Activated CD8-positive, alpha-beta memory T cell treated with anti-CD3 and anti-CD28 coated beads, Interleukin-2, amount 50 U/mL, for 1 hour (primary cell): ENCODE data around the gene SKI.
A peak's percentile ranks its signal among the peaks of the same experiment; 100 is the strongest.
"Not testable (repeated sequence)": the region's sequence is repeated elsewhere in the genome, so short reads cannot be mapped to it uniquely, and the experiment has no call there.

Source experiments
- DNase-seq: peaks from one replicate; pipeline ENCODE4 v3.0.0-alpha.2; 2020; ENCODE audit errors: extremely low read depth

The SKI gene

DNA sequence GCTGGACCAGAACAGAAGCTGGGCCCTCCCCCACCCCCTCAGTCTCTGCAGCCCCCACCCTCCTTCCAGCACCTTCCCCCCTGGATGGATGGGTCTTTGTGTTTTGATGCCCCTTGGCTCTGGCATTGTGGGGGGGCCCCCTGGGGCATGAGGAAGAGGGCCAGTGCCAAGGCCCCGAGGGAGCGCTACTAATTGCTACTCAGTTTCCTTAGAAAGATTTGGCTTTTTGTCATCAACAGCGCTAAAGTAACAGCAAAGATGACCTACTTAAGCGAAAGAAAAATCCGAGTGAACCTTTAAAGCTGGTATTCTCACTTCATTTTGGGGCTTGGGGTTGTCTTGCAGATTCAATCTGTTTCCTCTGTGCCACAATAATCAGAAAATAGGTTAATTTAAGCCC lies 63.5 kb downstream of the SKI start:
- DNase-seq: no peak

DNA sequence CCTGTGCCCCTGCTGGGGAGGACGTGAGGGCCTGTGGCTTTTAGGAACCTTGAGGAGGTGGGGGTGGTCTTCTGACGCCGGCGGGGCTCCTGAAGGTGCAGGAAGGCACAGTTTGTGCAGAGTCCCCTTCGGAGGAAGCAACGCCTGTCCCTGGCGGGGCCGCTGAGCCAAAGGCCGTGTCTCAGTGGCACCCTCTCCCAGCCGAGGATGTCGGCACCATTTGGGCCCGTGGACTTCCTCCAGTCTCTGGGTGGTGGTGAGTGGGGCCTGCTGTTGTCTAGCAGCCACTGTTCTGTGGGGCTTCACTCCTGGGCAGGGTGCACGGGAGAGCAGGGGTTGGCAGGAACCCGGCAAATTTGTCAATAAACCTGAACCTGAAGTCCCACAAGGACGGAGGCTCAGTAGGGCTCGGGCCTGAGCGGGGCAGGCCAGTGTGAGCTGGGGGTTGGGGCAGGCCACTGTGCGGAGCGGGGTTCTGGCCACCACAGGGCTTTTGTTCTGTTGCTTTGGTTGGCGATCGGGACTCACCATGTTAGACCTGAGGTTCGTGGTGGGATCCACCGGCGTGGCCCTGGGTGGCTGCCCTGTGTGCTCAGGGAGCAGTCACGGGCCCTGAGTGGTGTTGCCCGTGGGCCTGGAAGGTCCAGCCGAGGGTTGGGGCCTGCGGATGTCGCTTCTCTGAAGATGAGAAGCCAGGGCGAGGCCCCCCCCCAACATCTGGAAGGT lies 64.8 kb downstream of the SKI start:
- DNase-seq: no peak

GRCh38 chr1:2294033-2294724 lies 66.1 kb downstream of the SKI start:
- no peak for DNase-seq

- no peak for DNase-seq
Measured at GRCh38 chr1:2294725-2295078, 66.6 kb downstream of the SKI start.

GRCh38 chr1:2295526-2295925 lies 67.4 kb downstream of the SKI start:
- no peak for DNase-seq

- DNase-seq: not testable (repeated sequence)
Measured at GRCh38 chr1:2296211-2296610, 68.1 kb downstream of the SKI start.

DNA sequence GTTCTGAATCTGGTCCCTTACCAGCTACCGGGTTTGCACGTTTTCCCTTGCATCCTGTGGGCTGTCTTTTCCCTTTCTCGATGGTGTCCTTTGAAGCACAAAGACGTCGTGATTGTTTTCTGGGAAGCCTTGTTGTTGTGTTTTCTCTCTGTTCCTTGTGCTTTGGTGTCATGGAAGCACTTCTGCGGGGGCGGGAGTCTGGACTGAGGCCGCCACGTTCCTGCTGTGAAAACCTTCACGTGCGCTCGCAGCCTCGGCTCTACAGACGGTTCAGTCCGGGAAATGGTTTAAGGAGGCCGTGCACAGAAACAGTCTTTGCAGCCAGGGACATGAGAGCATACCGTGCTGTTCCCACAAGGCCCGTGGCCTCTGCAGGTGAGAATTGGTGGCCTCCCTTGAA lies 68.5 kb downstream of the SKI start:
- no peak for DNase-seq

DNA sequence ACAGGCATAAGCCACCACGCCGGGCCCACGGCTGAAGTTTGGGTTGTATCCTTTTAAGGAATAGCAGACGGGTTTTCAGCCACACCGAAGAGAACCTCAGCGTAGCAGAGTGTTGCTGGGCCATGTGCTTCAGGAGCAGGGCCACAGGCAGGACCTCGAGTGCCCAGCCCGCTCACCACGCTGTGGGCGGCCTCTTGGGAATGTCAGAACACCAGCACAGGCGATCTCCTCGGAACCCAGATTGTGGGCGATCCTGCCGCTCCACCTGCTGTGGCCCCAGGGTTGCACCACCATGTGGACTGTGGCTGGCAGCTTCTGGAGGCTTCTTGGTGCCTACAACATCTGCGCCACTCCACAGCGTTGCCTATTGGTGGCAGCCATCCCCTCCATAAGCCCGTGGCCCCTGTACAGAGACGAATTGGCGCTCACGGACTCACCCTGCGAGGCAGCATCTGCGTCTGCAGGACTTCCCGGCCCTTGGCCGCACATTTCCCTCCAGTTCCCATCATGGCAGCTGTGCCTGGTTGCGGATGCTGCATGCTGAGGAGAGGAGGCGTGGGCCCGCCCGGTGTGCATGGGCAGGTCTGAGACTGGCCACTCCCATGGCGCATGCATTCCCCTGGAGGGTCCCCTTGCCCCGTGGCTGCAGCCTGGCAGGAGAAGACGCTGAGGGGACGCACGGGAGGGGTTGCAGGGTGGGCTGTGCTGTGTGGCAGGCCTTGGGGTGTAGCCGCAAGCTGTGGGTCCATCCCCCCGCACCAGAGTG lies 69.3 kb downstream of the SKI start:
- DNase-seq: no peak

GRCh38 chr1:2298685-2299084 lies 70.6 kb downstream of the SKI start:
- no peak for DNase-seq

- DNase-seq: no peak
Measured at GRCh38 chr1:2299131-2299627, 71.1 kb downstream of the SKI start.

- DNase-seq: peak; percentile 61
Measured at GRCh38 chr1:2300004-2300771, 72.1 kb downstream of the SKI start.

GRCh38 chr1:2300851-2301606 lies 72.9 kb downstream of the SKI start:
- DNase-seq: peak; percentile 98

GRCh38 chr1:2301607-2302291 lies 73.6 kb downstream of the SKI start:
- DNase-seq: no peak

- DNase-seq: no peak
Measured at GRCh38 chr1:2302292-2302925, 74.3 kb downstream of the SKI start.

DNA sequence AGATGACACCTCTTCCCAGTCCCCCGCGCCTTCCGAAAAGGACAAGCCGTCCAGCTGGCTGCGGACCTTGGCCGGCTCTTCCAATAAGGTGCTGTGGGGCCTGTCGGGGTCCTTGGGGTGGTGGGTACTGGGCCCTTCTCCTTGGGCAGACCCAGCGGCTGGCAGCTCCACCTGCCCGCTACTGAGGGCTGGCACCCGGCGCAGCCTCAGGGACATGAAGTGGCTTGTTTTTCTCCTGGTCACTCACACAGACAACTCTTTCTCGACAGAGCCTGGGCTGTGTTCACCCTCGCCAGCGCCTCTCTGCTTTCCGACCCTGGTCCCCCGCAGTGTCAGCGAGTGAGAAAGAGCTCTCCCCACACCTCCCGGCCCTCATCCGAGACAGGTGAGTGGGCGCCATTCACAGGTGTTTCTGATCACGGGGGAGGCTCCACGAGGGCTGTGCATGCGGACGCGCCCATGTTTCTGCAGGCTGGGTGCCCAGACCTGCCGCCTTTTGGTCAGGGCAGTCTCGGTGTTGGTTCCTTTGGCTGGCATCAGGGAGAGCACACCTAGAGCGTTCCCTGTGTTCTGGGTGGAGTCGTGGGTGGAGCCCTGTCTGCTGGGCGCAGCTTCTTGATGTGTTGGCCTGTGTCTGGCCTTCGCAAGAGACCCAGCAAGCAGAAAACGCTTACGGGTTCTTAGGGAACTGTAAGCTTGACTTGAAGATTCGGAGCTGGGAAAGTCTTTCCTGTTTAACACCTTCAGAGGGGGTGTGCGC lies 75.1 kb downstream of the SKI start:
- no peak for DNase-seq

DNA sequence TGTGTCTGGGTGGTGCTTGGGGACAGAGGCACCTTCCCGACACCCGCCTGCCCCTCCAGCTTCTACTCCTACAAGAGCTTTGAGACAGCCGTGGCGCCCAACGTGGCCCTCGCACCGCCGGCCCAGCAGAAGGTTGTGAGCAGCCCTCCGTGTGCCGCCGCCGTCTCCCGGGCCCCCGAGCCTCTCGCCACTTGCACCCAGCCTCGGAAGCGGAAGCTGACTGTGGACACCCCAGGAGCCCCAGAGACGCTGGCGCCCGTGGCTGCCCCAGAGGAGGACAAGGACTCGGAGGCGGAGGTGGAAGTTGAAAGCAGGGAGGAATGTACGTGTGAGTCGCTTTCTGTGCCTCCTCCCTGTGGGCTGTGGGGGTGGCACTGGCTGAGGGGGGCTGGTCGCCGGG lies 75.7 kb downstream of the SKI start:
- no peak for DNase-seq

DNA sequence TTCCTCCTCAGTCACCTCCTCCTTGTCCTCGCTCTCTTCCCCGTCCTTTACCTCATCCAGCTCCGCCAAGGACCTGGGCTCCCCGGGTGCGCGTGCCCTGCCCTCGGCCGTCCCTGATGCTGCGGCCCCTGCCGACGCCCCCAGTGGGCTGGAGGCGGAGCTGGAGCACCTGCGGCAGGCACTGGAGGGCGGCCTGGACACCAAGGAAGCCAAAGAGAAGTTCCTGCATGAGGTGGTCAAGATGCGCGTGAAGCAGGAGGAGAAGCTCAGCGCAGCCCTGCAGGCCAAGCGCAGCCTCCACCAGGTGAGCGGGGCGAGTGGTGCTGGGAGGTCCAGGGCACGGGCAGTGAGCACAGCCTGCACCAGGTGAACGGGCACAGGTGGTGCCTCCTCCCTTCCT lies 76.2 kb downstream of the SKI start:
- no peak for DNase-seq

DNA sequence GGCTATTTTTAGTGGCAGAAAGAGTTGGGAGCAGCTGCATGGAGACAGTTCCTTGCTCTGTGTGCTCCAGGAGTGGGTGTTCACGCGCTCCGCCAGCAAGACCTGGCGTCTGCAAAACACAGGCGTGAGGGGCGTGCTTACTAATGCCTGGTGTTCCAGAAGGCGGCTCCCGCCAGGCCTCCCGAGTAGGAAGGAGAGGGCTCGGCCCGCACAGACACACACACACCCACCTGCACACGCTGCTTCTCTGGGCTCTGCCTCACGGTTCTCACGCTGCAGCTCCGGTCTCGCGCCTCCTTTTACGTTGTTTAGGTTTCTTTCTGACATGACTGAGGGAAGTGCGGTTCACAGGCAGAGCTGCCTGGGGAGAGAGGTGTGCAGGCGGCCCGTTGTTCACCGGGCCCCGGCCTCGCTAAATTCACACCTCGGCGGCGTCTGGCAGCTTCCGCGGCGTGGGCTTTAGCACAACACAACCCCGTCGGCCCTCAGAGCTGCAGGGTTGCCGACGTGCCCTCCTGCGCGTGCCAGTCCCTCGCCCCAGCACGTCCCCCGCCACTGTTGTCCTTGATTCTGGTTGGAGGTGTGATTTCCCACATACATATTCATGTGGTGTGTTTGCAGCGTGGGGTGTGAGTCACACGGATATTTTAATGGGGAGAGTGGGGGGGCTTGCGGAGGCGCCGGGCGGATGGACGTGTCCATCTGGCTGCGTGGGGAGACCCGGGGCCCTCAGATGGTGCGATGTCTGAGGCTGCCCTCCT lies 77.0 kb downstream of the SKI start:
- no peak for DNase-seq
